ENCODE results near the gene SRRM4. TPM values are rescaled to one million over a fixed set of nuclear protein-coding genes. Genes with fewer than 3 reads are reported as not detected.

Gene SRRM4
- total RNA-seq, 1 experiment from 2014 or later = 0.02 TPM

DNA sequence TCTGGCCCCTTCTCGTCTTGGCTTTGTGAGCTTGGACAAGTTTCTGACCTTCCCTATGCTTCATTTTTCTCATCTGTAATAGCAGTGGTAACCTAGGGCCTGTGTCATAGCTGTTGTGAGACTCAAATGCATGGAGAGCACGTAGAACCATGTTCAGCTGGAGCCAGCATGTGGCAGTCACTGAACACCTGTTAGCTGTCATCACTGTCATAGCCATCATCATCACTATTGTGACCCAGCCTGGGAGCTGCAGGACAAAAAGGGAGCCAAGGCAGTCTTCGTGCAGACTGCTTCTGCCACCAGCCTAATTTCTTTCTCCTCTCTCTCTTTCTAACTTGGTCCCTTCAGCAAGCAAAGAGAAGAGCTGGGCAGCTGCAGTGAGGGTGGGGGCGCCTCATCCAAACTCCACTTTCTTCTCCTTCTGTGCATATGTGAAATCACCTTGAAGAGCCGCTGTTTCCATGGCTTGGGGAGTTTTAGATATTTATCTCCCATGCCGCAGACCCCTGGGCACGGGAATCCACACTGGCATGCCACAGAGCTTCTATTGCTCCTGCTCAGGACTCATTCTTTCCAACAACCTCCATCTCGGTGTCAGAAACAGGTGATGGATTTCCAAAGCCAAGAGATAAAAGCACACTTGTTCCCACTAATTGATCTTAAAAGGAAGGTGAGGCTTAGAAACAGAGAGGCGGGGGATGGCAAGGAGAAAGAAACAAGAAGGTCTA is 87.0 kb downstream of the SRRM4 start:
- RAD21 ChIA-PET (ENCODE audit: low non-redundant PET in 1 of 2, low total read pairs in 2 of 2, uncharacterized antibody in 2 of 2, unreplicated experiment in 2 of 2) = no interaction called here
- Histone ChIP-seq H3K4me1 (ENCODE audit: control insufficient read depth in 1 of 2, insufficient read depth in 2 of 2, low read length in 2 of 2) (no peaks in the 10 kb centered on the region), H2AFZ (ENCODE audit: low read depth, low read length, poor library complexity, severe bottlenecking) (no peak overlapping the region), H3K9me3 (ENCODE audit: control insufficient read depth in 1 of 2, insufficient read depth in 1 of 2, low read depth in 1 of 2, low read length in 2 of 2) (no peaks in the 10 kb centered on the region), H3K9ac (ENCODE audit: low read length) (no peak overlapping the region), H4K20me1 (ENCODE audit: insufficient read depth) (no peaks in the 10 kb centered on the region), H3K79me2 (ENCODE audit: insufficient read depth, low read length) (no peaks in the 10 kb centered on the region), H3K9me2 (ENCODE audit: insufficient read depth) (no peaks in the 10 kb centered on the region), H3K36me3 (ENCODE audit: control insufficient read depth in 1 of 2, insufficient read depth in 2 of 2, low read length in 2 of 2) (no peaks in the 10 kb centered on the region), H3K4me2 (ENCODE audit: low read length) (no peak overlapping the region), H3K27ac (ENCODE audit: low read depth, low read length) (no peak overlapping the region), H3K27me3 (ENCODE audit: insufficient read depth, low read length) (peaks cover 42% of the 10 kb centered on the region), H3K4me3 (replicated peaks in 1 of 2; ENCODE audit: low read depth in 1 of 2, low read length in 2 of 2) (no peak overlapping the region)
- intact Hi-C loops (cut with micrococcal nuclease) = no loop called here
- CTCF ChIA-PET = no interaction called here
- no peak for ATAC-seq
- POLR2A ChIA-PET = no interaction called here
- no TSS peak for BruUV-seq (replicated peaks)
- DNase-seq (ENCODE audit: low read depth, low spot score) = no peak
- TF ChIP-seq EZH2 (IDR thresholded peaks at IDR 0.05) (no peak), JUND (IDR thresholded peaks at IDR 0.05) (no peak), ZNF274 (IDR thresholded peaks at IDR 0.05; ENCODE audit: low read depth, low read length) (no peak), SP1 (IDR thresholded peaks at IDR 0.05; ENCODE audit: low read depth) (no peak), CTCF (IDR thresholded peaks at IDR 0.05 in 2 of 3, conservative IDR thresholded peaks at IDR 0.05 in 1 of 3; ENCODE audit: borderline replicate concordance in 1 of 3, insufficient read depth in 1 of 3, low read depth in 2 of 3, low read length in 2 of 3) (no peak), CBX3 (IDR thresholded peaks at IDR 0.05; ENCODE audit: low read depth) (no peak), ELF1 (IDR thresholded peaks at IDR 0.05; ENCODE audit: borderline replicate concordance, low read depth) (no peak), POLR2A (IDR thresholded peaks at IDR 0.05; ENCODE audit: borderline replicate concordance, extremely low read depth, insufficient read depth, insufficient read length) (no peak), EZH2phosphoT487 (IDR thresholded peaks at IDR 0.05; ENCODE audit: borderline replicate concordance) (no peak), YY1 (IDR thresholded peaks at IDR 0.05; ENCODE audit: extremely low read depth, insufficient replicate concordance, low read depth, low read length) (no peak), TCF7L2 (IDR thresholded peaks at IDR 0.05; ENCODE audit: borderline replicate concordance, extremely low read depth, insufficient read depth, insufficient read length) (no peak)

Measured in HCT116 (cell line).